ENCODE measurements around the gene HK1.

DNA sequence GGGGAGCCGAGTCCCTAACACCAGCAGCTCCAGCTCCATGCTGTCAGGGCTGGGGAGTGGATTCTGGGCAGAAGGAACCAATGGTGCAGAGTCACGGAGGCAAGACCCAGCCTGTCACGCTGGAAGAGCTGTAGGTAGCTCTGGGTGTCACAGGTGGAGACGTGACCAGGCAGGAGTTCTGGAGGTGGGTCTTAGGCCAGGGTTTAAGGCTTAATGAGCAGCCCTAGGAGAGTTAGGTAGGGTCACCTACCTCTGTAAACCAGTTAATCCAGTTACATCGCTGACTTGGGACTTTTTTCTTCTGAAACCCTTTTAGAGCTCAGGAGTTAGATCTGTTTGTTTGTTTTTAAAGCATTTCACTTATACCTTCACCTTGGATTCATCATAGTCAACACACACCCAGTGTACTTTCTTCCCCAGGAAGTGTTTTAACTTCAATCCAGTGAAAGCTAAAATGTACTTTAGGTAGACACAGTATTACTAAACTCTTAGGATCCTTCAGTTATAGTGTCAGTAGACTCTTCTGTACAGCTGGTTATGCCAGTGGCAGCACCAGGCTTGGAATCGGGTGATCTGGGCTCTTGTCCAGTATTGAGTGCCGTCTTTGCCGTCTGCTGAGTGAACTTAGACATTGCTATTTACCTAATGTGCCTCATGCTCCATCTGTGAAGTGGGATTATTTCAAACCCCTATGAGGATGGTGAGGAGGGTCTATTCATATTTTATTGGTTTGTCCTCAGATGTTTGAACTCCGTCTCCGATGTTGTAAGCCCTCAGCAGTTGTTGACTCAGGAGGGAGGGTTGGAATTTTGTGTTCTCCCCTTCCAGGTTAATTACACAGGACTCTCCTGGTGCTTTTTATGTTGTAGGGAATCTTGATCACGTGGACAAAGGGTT lies 107.4 kb downstream of the HK1 start:
- TF ChIP-seq, protein P1, sequence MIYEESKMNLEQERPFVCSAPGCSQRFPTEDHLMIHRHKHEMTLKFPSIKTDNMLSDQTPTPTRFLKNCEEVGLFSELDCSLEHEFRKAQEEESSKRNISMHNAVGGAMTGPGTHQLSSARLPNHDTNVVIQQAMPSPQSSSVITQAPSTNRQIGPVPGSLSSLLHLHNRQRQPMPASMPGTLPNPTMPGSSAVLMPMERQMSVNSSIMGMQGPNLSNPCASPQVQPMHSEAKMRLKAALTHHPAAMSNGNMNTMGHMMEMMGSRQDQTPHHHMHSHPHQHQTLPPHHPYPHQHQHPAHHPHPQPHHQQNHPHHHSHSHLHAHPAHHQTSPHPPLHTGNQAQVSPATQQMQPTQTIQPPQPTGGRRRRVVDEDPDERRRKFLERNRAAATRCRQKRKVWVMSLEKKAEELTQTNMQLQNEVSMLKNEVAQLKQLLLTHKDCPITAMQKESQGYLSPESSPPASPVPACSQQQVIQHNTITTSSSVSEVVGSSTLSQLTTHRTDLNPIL (CRISPR knock-in tag; IDR thresholded peaks at IDR 0.05; ENCODE audit: low read depth): no peak
- no peak for TF ChIP-seq OSR1 (CRISPR knock-in tag; IDR thresholded peaks at IDR 0.05)
